ENCODE results near the gene RNASE11. TPM values are rescaled to one million over a fixed set of nuclear protein-coding genes. Genes with fewer than 3 reads are reported as not detected.

Gene RNASE11
- total RNA-seq, 1 donor from 2014 or later, result not detected

GRCh38 chr14:20617138-20618003 is 29.6 kb upstream of the RNASE11 start:
- intact Hi-C loops (cut with micrococcal nuclease), result no loop called here
- ATAC-seq (no peak), DNase-seq (no peak)

- intact Hi-C loops (cut with micrococcal nuclease), result no loop called here
- ATAC-seq (no peak), DNase-seq (no peak)
Observed at GRCh38 chr14:20615996-20616395, 28.2 kb upstream of the RNASE11 start.

GRCh38 chr14:20614038-20614840 is 26.4 kb upstream of the RNASE11 start:
- intact Hi-C loops (cut with micrococcal nuclease), result loop anchor here (5.0 kb wide), 1 partner anchor 68 kb away; the partner anchor contains the start of gene RNASE4
- ATAC-seq (no peak), DNase-seq (no peak)

- intact Hi-C loops (cut with micrococcal nuclease), result loop anchor here (5.0 kb wide), 1 partner anchor 69 kb away; the partner anchor contains the start of gene RNASE4
- ATAC-seq (peak; percentile 82), DNase-seq (peak; percentile 80)
Observed at GRCh38 chr14:20613094-20614037, 25.6 kb upstream of the RNASE11 start.

- intact Hi-C loops (cut with micrococcal nuclease), result loop anchor here (5.0 kb wide), 1 partner anchor 70 kb away; the partner anchor contains the start of gene RNASE4
- ATAC-seq, result no peak
- DNase-seq, result no peak
Observed at GRCh38 chr14:20612403-20612802, 24.6 kb upstream of the RNASE11 start.

- ATAC-seq (no peak), DNase-seq (no peak)
- intact Hi-C loops (cut with micrococcal nuclease), result loop anchor here (5.0 kb wide), 1 partner anchor 71 kb away; the partner anchor contains the start of gene RNASE4
Observed at GRCh38 chr14:20611277-20611676, 23.5 kb upstream of the RNASE11 start.

GRCh38 chr14:20610002-20610765 is 22.4 kb upstream of the RNASE11 start:
- DNase-seq (peak; percentile 86), ATAC-seq (peak; percentile 74)
- intact Hi-C loops (cut with micrococcal nuclease), result loop anchor here (5.0 kb wide), 1 partner anchor 72 kb away; the partner anchor contains the start of gene RNASE4

GRCh38 chr14:20609215-20610001 is 21.6 kb upstream of the RNASE11 start:
- DNase-seq (peak; percentile 59), ATAC-seq (peak; percentile 65)
- intact Hi-C loops (cut with micrococcal nuclease), result loop anchor here (2.0 to 10.0 kb wide), 3 partner anchors 73 to 283 kb away; partner anchors contain the start of genes RNASE4 and TEP1

GRCh38 chr14:20608383-20609110 is 20.7 kb upstream of the RNASE11 start:
- intact Hi-C loops (cut with micrococcal nuclease), result loop anchor here (2.0 to 10.0 kb wide), 2 partner anchors 194 to 282 kb away; partner anchors contain the start of gene TEP1
- no peak for ATAC-seq
- no peak for DNase-seq

GRCh38 chr14:20607617-20608016 is 19.8 kb upstream of the RNASE11 start:
- no peak for ATAC-seq
- DNase-seq, result no peak
- intact Hi-C loops (cut with micrococcal nuclease), result loop anchor here (2.0 to 10.0 kb wide), 2 partner anchors 193 to 281 kb away; partner anchors contain the start of gene TEP1

GRCh38 chr14:20606902-20607242 is 19.1 kb upstream of the RNASE11 start:
- no peak for ATAC-seq
- intact Hi-C loops (cut with micrococcal nuclease), result loop anchor here (10.0 kb wide), 1 partner anchor 192 kb away; the partner anchor contains the start of gene TEP1

GRCh38 chr14:20606190-20606901 is 18.5 kb upstream of the RNASE11 start:
- no peak for DNase-seq

More at GRCh38 chr14:20606902-20607242, 19.1 kb upstream of the RNASE11 start:
- DNase-seq, result no peak

GRCh38 chr14:20603813-20604690 is 16.3 kb upstream of the RNASE11 start:
- intact Hi-C loops (cut with micrococcal nuclease), result loop anchor here (10.0 kb wide), 1 partner anchor 189 kb away; the partner anchor contains the start of gene TEP1
- ATAC-seq, result no peak
- no peak for DNase-seq

More at GRCh38 chr14:20606190-20606901, 18.5 kb upstream of the RNASE11 start:
- no peak for ATAC-seq
- intact Hi-C loops (cut with micrococcal nuclease), result loop anchor here (10.0 kb wide), 1 partner anchor 192 kb away; the partner anchor contains the start of gene TEP1

GRCh38 chr14:20602583-20602982 is 14.8 kb upstream of the RNASE11 start:
- no peak for ATAC-seq
- intact Hi-C loops (cut with micrococcal nuclease), result loop anchor here (10.0 kb wide), 1 partner anchor 188 kb away; the partner anchor contains the start of gene TEP1
- DNase-seq, result no peak

Data from left ventricle myocardium superior (tissue), 1 donor.